HepG2 (cell line): ENCODE measurements around the gene FSD1. TPM values are rescaled to one million over a fixed set of nuclear protein-coding genes. Genes with fewer than 3 reads are reported as not detected.

Experiments used
- BCL3 ChIP-seq: sonication (generic); formaldehyde crosslinking; IDR thresholded peaks from 2 replicates; pipeline ENCODE4 v1.5.1; 2020; ENCODE audit warnings: mild to moderate bottlenecking, missing genetic modification reagents, moderate library complexity
- CHD4 ChIP-seq: fragments of 200-600 bp; sonication (generic); IDR thresholded peaks from 2 replicates; pipeline ENCODE4 v1.7.0; 2017; ENCODE audit warnings: mild to moderate bottlenecking, low read length, borderline replicate concordance
- HNF4A ChIP-seq: sonication (generic); formaldehyde crosslinking; IDR thresholded peaks from 2 replicates; pipeline ENCODE4 v1.4.0; 2020; ENCODE audit warnings: missing genetic modification reagents
- MAF1 ChIP-seq: sonication (generic); formaldehyde crosslinking; IDR thresholded peaks from 2 replicates; pipeline ENCODE4 v1.5.0; 2020; ENCODE audit warnings: missing genetic modification reagents, borderline replicate concordance
- MAZ ChIP-seq, 2 experiments: sonication (generic) in 1 of 2; formaldehyde crosslinking in 1 of 2; IDR thresholded peaks; 2 replicates each; pipeline versions ENCODE4 v1.5.0 to v1.6.1; 2012 to 2020; ENCODE audit warnings: low read depth in 2 of 2, mild to moderate bottlenecking in 2 of 2, borderline replicate concordance in 1 of 2, improper control_type of control experiment in 1 of 2, low read length in 1 of 2, missing genetic modification reagents in 1 of 2, moderate library complexity in 1 of 2
- MYPOP ChIP-seq: sonication (generic); formaldehyde crosslinking; IDR thresholded peaks from 2 replicates; pipeline ENCODE4 v1.8.1; 2023; ENCODE audit warnings: mild to moderate bottlenecking, moderate library complexity, missing genetic modification reagents
- NR3C1 ChIP-seq: sonication (generic); formaldehyde crosslinking; IDR thresholded peaks from 2 replicates; pipeline ENCODE4 v1.4.0; 2020; ENCODE audit warnings: missing genetic modification reagents
- PRDM10 ChIP-seq: sonication (generic); formaldehyde crosslinking; IDR thresholded peaks from 2 replicates; pipeline ENCODE4 v1.4.0; 2020; ENCODE audit warnings: low read depth, missing genetic modification reagents
- SP2 ChIP-seq: sonication (generic); formaldehyde crosslinking; IDR thresholded peaks from 2 replicates; pipeline ENCODE4 v1.5.1; 2020; ENCODE audit warnings: mild to moderate bottlenecking, missing genetic modification reagents
- UBTF ChIP-seq: sonication (generic); formaldehyde crosslinking; IDR thresholded peaks from 2 replicates; pipeline ENCODE4 v1.4.0; 2020; ENCODE audit warnings: mild to moderate bottlenecking, missing genetic modification reagents
- ZBTB33 ChIP-seq: sonication (generic); formaldehyde crosslinking; IDR thresholded peaks from 2 replicates; pipeline ENCODE4 v1.4.0; 2020; ENCODE audit warnings: missing genetic modification reagents
- ZBTB38 ChIP-seq: sonication (generic); formaldehyde crosslinking; IDR thresholded peaks from 2 replicates; pipeline ENCODE4 v1.5.1; 2020; ENCODE audit warnings: mild to moderate bottlenecking, missing genetic modification reagents
- ZFX ChIP-seq: sonication (generic); formaldehyde crosslinking; IDR thresholded peaks from 2 replicates; pipeline ENCODE4 v1.4.0; 2020; ENCODE audit warnings: mild to moderate bottlenecking, low read depth, missing genetic modification reagents, moderate library complexity
- ZNF260 ChIP-seq: sonication (generic); formaldehyde crosslinking; IDR thresholded peaks from 2 replicates; pipeline ENCODE4 v1.4.0; 2020; ENCODE audit warnings: missing genetic modification reagents, low read depth, mild to moderate bottlenecking, borderline replicate concordance
- ZNF790 ChIP-seq: sonication (generic); formaldehyde crosslinking; IDR thresholded peaks from 2 replicates; pipeline ENCODE4 v1.8.0; 2022; ENCODE audit warnings: missing genetic modification reagents, mild to moderate bottlenecking, borderline replicate concordance
- ZSCAN25 ChIP-seq: sonication (generic); formaldehyde crosslinking; IDR thresholded peaks from 2 replicates; pipeline ENCODE4 v1.8.0; 2022; ENCODE audit warnings: mild to moderate bottlenecking, missing genetic modification reagents
- polyA plus RNA-seq, 8 experiments: library from polyadenylated mRNA; depleted of rRNA in 3 of 8; stranded (reverse) in 7 of 8; unstranded in 1 of 8; fragments of >200 nt; fragmentation: Illumina TruSeq in 4 of 8; extraction: Trizol in 4 of 8; gene quantifications; 2 replicates each; pipeline versions ENCODE4 v1.2.1 to v1.2.3, GENCODE V29; 2011 to 2016; ENCODE audit warnings: low read depth in 4 of 8, missing spikeins in 1 of 8, mixed read lengths in 1 of 8; ENCODE audit not compliant: insufficient read depth in 1 of 8
- total RNA-seq, 5 experiments: library from RNA; depleted of rRNA; stranded (reverse); fragments of >200 nt; fragmentation: Illumina TruSeq; extraction: Trizol; gene quantifications; 2 replicates each; pipeline ENCODE4 v1.2.3, GENCODE V29; 2016; ENCODE audit warnings: low read depth in 1 of 5

The FSD1 gene
- total and polyA plus RNA-seq, 2 of the 13 experiments (the other 11 are each of a cell fraction or from before 2014, with no cell fraction given) = 0.29 to 0.66 TPM

GRCh38 chr19:4338441-4339355 is 34.3 kb downstream of the FSD1 start, which contains the start of gene STAP2 (continued):
- TF ChIP-seq MYPOP (CRISPR knock-in tag) (0 out of 2 replicates have a peak, but pooled peaks have one; percentile 39), ZFX (CRISPR knock-in tag) (peak; percentile 58; the same call in 1 of the 2 replicates), PRDM10 (peak; percentile 86), MAF1 (CRISPR knock-in tag) (no peak), ZSCAN25 (CRISPR knock-in tag) (peak; percentile 65; the same call in 1 of the 2 replicates), ZBTB33 (CRISPR knock-in tag) (no peak), ZBTB38 (CRISPR knock-in tag) (peak; percentile 5; the same call in 1 of the 2 replicates), ZNF260 (CRISPR knock-in tag) (no peak), MAZ (IDR thresholded peaks at IDR 0.05; ENCODE audit: borderline replicate concordance, low read depth, low read length) (no peak), MAZ (CRISPR knock-in tag; IDR thresholded peaks at IDR 0.05; ENCODE audit: low read depth) (peak; percentile 25; the same call in 1 of the 2 replicates), CHD4 (0 out of 2 replicates have a peak, but pooled peaks have one; percentile 48), UBTF (CRISPR knock-in tag) (peak; percentile 39; the same call in 1 of the 2 replicates), NR3C1 (no peak), ZNF790 (peak; percentile 53; the same call in 1 of the 2 replicates), BCL3 (peak; percentile 48; the same call in 1 of the 2 replicates), SP2 (CRISPR knock-in tag) (no peak), HNF4A (CRISPR knock-in tag) (peak; percentile 38)
